NOMO-1 (cell line): ENCODE data around the gene ZNF227.
"Not testable (repeated sequence)": the region's sequence is repeated elsewhere in the genome, so short reads cannot be mapped to it uniquely, and the experiment has no call there.

Experiments
- DNase-seq, 2 experiments: peaks; one replicate each; lab custom pipeline; 2025; ENCODE audit not compliant: unreplicated experiment in 2 of 2; lab: John Stamatoyannopoulos, UW

ZNF227 gene

GRCh38 chr19:44212250-44212865, at the start of gene ZNF227:
TSS of gene ZNF227 (plus strand) at chr19:44212532. CDS start at chr19:44217793, 5,261 bp downstream.
- DNase-seq: peak; percentile 75 to 86

GRCh38 chr19:44163789-44164188, 48.5 kb upstream of the ZNF227 start:
- DNase-seq: no peak

GRCh38 chr19:44164327-44164672, 48.0 kb upstream of the ZNF227 start:
- no peak for DNase-seq

- peak; percentile 94 to 96 for DNase-seq
These were observed 47.4 kb upstream of the ZNF227 start, which contains the start of gene ZNF226 for GRCh38 chr19:44164673-44165512. TSS of gene ZNF226 (plus strand) at chr19:44165100. CDS start at chr19:44170081, 4,981 bp downstream.

- not testable (repeated sequence) for DNase-seq
These were observed 41.7 kb upstream of the ZNF227 start for GRCh38 chr19:44170660-44171059.

GRCh38 chr19:44176590-44176989, 35.7 kb upstream of the ZNF227 start:
- DNase-seq: no peak

GRCh38 chr19:44180968-44181367, 31.4 kb upstream of the ZNF227 start:
- no peak for DNase-seq

GRCh38 chr19:44182145-44182544, 30.2 kb upstream of the ZNF227 start:
- no peak for DNase-seq

GRCh38 chr19:44190020-44190419, 22.3 kb upstream of the ZNF227 start:
- DNase-seq: no peak

GRCh38 chr19:44192127-44192526, 20.2 kb upstream of the ZNF227 start:
- DNase-seq: no peak

- no peak for DNase-seq
These were observed 15.6 kb upstream of the ZNF227 start for GRCh38 chr19:44196772-44197171.

- DNase-seq: no peak
These were observed 9.9 kb upstream of the ZNF227 start for GRCh38 chr19:44202470-44202869.

GRCh38 chr19:44202974-44203373, 9.4 kb upstream of the ZNF227 start:
- no peak for DNase-seq

GRCh38 chr19:44203877-44204276, 8.5 kb upstream of the ZNF227 start:
- DNase-seq: not testable (repeated sequence)

- no peak for DNase-seq
These were observed 7.6 kb upstream of the ZNF227 start for GRCh38 chr19:44204772-44205171.

GRCh38 chr19:44207126-44207803, 5.1 kb upstream of the ZNF227 start:
- peak; percentile 79 to 80 for DNase-seq

GRCh38 chr19:44212866-44213346, 574 bp downstream of the ZNF227 start:
- no peak for DNase-seq

- not testable (repeated sequence) for DNase-seq
These were observed 7.6 kb downstream of the ZNF227 start for GRCh38 chr19:44219926-44220325.

- not testable (repeated sequence) for DNase-seq
These were observed 8.4 kb downstream of the ZNF227 start for GRCh38 chr19:44220761-44221160.

GRCh38 chr19:44221291-44221690, 9.0 kb downstream of the ZNF227 start:
- not testable (repeated sequence) for DNase-seq

GRCh38 chr19:44228318-44228717, 16.0 kb downstream of the ZNF227 start:
- no peak for DNase-seq
